Effector CD8-positive, alpha-beta T cell (primary cell): ENCODE results near the gene RUBCN.
"Not testable (repeated sequence)": the region's sequence is repeated elsewhere in the genome, so short reads cannot be mapped to it uniquely, and the experiment has no call there.

Source experiments
- DNase-seq: peaks from one replicate; lab custom pipeline; 2025; lab: John Stamatoyannopoulos, UW

RUBCN gene

DNA sequence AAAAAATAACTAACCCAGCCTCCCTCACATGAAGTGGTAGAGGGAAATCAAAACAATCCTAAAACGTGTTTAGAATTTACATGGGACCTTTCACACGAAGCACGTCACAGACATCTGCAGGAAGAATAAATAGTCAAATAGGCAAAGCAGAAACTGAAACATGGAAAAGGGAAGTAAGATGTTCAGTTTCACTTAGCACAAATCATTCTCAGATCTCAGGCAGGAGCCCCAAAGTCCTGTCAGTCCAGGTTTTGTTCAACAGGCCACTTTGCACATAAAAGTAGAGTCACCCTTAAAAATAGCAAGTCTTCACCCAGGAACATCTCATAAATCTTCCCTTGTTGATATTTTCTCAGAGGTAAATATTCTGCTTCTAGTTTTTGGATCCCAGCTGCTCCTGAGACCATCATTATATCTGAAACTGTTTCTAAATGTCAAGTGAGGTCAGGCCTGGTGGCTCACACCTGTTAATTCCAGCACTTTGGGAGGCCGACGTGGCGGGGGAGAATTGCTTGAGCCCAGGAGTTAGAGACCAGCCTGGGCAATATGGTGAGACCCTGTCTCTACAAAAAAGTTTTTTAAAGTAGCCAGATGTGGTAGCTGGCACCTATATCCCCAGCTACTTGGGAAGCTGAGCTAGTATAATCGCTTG lies 1.9 kb downstream of the RUBCN start:
- no peak for DNase-seq

DNA sequence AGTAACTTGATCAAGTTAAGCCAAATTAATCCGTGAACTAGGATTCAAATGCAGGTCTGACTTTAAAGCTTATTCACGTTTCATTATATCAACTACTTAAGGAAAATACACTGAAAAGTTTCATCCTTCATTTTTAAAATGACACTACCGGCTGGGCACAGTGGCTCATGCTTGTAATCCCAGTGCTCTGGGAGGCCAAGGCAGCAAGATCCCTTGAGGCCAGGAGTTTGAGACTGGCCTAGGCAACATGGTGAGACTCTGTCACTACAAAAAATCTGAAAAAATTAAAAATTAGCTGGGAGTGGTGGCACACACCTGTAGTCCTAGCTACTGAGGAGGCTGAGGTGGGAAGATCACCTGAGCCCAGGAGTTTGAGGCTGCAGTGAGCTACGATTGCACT lies 3.7 kb downstream of the RUBCN start:
- no peak for DNase-seq

DNA sequence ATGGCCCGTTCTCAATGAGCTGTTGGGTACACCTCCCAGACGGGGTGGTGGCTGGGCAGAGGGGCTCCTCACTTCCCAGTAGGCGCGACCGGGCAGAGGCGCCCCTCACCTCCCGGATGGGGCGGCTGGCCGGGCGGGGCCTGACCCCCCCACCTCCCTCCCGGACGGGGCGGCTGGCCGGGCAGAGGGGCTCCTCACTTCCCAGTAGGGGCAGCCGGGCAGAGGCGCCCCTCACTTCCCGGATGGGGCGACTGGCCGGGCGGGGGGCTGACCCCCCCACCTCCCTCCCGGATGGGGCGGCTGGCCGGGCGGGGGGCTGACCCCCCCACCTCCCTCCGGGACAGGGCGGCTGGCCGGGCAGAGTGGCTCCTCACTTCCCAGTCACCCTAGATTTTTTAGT lies 5.2 kb downstream of the RUBCN start:
- DNase-seq: not testable (repeated sequence)

DNA sequence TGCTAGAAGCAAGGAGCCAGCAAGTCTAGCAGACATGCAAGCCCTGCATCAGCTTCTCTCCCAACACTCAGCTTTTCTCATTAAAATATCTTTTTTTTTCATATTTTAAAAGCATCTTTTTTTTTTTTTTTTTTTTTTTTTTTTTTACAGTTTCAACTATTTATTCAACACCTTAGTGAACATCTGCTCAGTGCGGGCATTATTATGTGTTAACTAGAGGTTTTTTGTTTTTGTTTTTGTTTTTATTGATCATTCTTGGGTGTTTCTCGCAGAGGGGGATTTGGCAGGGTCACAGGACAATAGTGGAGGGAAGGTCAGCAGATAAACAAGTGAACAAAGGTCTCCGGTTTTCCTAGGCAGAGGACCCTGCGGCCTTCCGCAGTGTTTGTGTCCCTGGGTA lies 5.9 kb downstream of the RUBCN start:
- DNase-seq: not testable (repeated sequence)

DNA sequence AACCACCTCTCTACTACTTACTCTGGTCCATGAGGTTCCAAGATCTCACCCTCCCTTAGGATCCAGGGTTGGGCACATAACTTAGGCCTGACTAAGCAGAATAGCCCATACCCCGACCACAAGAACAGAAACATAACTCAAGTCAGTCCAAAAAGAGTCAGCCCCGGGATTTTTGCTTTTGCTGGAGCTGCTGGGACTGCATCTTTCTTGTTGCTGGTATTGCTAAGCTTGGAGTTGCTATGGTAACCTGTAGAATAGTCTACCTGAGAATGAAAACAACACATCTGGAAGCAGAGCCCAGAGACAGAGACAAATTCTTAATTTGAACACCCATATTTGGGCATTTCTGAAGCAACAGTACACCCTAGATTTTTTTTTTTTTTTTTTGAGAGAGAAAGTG lies 6.5 kb downstream of the RUBCN start:
- no peak for DNase-seq

DNA sequence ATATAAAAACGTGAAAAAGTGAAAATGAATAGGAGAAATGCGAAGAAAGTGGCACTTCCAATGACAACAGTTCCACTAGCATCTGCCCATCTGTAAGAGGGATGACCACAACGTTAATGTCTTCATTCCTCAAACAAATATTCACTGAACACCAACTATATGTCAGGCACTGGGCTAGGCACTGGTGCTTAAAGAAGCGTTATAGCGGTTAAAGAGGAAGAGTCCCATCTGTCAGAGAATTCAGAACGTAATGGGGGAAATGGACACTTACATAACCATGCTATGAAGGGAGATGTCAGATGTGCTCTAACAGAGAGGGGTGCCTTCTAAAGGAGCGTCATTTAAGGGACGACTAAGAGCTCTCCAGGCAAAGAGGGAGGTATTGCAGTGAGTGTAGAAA lies 8.2 kb downstream of the RUBCN start:
- no peak for DNase-seq

DNA sequence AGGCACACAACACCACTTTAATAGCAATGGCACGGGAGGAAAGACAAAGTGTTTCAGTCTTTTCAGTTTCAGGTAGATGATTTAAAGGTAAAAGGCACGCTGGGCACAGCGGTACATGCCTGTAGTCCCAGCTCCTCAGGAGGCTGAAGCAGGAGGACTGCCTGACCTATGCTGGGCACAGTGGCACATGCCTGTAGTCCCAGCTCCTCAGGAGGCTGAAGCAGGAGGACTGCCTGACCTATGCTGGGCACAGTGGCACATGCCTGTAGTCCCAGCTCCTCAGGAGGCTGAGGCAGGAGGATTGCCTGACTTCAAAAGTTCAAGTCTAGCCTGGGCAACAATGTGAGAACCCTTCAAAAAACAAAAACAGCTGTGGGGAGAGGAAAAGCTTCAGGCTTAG lies 8.8 kb downstream of the RUBCN start:
- not testable (repeated sequence) for DNase-seq

DNA sequence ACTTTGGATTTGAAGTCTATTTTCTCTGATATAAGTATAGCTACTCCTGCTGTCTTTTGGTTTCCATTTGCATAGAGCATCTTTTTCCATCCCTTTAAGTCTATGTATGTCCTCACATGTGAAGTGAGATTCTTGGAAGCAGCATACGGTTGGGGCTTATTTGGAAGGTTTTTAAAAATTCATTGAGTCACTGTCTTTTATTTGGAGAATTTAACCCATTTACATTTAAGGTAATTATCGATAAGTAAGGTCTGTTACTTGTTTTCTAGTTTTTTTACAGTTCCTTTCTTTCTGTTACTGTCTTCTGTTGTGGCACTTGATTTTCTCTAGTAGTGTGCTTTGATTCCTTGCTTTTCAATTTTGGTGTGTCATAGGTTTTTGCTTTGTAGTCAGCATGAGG lies 14.0 kb downstream of the RUBCN start:
- DNase-seq: no peak

DNA sequence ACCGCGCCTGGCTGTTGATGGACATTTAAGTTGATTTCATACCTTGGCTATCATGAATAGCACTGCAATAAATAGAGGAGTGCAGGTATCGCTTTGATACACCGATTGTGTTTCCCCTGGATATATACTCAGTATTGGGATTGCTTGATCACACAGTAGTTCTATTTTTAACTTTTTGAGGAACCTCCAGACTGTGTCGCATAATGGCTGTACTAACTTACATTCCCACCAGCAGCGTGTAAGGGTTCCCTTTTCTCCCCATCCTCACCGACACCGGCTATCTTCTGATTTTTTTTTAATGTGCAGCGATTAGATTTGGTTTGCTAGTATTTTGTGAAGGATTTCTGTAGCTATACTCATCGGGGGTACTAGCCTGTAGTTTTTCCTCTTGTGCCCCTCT lies 16.0 kb downstream of the RUBCN start:
- DNase-seq: no peak

DNA sequence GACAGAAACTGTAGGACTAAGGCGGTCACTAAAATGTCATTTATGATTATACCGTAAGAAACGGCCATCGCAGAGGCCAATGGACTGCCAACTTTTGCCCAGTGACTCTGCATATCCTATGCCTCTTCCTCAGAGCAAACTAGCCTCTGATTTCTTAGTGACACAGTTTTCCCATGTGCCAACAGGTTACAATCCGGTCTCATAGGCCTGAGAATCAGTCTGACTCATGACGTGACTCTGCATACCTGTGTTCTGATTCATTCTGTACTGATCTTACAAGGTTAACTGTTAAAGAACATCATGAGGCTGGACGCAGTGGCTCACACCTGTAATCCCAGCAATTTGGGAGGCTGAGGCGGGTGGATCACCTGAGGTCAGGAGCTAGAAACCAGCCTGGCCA lies 17.8 kb downstream of the RUBCN start:
- no peak for DNase-seq

DNA sequence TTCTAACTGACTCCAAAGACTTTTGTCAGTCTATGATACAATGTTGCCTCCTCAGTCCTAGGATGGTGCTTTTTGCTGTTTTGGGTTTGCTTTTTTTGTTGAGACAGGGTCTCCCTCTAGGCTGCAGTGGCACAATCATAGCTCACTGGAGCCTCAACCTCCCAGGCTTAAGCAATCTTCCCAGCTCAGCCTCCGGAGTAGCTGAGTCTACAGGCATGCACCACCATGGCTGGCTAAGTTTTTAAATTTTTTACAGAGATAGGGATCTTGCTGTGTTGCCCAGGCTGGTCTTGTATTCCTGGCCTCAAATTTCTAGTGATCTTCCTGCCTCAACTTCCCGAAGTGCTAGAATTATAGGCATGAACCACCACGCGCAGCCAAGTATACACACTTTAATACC lies 22.5 kb downstream of the RUBCN start:
- no peak for DNase-seq

DNA sequence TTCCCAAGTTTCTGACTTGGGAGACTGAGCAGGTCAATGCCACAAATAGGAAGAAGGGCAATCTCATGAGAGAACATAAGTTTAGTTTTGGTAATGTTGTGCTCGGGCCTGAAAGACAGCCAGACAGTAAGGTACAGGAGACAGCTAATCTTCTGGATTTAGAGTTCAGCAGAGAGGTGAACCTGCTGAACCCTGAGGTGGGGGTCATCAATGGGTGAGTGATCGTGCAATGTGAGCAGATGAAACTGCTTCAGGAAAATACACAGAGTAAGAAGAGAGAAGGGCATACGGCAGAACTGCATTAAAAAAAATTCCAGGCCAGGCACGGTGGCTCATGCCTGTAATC lies 23.3 kb downstream of the RUBCN start:
- no peak for DNase-seq

DNA sequence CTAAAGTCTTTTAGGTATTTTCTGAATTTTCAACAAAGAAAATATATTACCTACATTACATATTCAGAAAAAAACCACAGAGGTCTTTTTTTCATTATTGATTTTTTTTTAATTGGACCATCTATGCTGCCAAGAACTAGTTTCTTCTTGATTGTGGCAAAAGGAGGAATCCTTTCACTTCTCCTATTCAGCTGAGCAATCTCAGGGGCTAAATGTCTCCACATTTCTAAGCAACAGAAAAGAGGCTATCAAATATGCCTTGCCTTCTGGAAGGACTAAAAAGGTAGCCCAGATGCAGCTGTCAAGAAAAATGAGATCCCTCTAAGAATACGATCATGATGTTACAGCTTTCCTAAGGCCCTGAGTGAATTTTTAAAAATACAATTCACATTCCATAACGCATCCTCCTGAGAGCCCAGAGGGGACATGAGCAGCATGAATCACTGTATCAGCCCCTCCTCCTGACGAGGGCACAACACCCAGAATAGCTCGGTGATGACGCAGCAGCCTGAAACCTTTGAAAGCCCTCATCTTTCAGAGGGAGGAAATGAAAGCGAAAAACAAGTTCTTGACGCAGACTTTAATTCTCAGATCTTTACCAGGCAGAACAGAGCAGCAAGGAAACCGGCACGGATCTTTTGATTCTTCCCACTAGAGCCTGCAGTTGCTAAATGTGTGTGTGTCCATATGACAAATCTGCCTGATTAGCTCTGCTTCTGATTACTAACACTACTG lies 24.6 kb downstream of the RUBCN start:
- peak; percentile 75 for DNase-seq

DNA sequence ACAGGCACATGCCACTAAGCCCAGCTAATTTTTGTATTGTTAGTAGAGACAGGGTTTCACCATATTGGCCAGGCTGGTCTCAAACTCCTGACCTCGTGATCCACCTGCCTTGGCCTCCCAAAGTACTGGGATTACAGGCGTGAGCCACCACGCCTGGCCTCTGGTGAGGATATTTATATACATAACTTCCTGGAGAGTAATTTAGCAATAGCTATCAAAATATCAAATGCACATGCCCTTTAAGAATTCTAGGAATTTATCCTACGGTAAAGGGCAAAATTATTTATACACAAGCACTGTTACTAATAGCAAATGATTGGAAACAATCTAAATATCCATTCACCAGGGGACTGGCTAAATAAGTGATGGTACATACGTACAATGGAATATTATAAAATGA lies 25.7 kb downstream of the RUBCN start:
- not testable (repeated sequence) for DNase-seq

DNA sequence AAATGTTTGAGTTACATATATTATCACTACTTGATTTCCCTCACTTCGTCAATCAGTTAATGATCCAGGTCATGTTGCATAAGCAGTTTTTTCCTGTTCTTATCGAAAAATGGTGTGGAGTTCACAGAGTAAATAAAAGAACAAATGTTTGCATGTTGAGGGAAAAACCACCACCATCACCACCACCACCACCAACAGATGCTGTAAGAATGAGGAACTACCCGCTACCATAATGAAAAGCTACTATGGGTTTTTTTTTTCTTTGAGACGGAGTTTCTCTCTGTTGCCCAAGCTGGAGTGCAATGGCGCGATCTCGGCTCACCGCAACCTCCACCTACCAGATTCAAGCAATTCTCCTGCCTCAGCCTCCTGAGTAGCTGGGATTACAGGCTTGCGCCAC lies 27.6 kb downstream of the RUBCN start:
- no peak for DNase-seq

DNA sequence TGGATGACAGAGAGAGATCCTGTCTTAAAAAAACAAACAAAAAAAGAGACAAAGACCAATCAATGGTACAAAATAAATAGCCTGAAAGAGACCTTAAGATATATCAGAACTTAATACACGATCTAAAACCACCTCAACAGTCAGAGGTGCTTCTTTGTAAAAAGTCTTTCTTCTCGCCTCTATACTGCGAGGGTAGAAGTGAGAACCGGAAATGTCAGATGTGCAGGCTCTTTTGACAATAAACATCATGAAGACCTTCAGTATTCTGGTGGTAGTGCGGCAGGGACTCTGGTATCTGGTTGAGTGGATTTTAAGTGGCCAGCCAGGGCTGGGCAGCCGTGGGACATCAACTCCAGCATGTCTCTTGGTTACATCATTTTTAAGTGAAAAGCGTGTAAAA lies 30.0 kb downstream of the RUBCN start:
- no peak for DNase-seq

DNA sequence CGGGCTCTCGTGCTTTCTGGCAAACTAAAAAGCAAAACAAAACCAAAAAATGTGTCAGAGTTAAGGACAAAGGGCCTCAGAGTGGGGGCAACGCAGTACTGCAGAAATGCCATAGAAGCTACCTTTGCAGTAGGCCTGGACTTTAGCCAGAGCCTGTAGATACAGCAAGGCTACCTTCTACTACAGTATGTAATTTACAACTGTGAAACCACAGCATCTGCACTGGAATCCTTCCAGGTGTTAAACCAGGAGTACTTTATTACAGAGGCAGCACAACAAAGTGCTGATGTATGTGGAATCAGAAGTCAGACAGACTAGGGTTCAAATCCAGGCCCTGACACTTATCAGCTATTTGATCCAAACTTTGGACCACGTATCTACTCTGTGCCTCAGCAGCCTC lies 34.9 kb downstream of the RUBCN start:
- no peak for DNase-seq

DNA sequence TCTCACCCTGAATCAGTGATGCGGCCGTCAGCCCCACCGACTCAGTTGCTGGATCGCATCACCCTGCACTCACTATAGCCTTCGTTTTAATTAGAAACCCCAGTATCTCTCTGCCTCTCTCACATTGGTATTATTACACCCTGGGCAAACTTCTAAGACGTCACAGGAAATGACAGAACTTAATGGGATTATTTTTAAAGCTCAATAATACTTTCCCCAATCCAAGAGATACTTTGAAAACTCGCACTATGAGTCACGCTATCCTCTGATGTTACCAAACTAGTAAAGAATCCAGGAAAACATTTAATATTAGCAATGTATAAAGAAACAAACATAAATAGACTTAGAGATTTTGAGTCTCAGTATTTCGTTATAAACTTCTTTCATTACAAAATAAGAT lies 36.6 kb downstream of the RUBCN start:
- DNase-seq: no peak

DNA sequence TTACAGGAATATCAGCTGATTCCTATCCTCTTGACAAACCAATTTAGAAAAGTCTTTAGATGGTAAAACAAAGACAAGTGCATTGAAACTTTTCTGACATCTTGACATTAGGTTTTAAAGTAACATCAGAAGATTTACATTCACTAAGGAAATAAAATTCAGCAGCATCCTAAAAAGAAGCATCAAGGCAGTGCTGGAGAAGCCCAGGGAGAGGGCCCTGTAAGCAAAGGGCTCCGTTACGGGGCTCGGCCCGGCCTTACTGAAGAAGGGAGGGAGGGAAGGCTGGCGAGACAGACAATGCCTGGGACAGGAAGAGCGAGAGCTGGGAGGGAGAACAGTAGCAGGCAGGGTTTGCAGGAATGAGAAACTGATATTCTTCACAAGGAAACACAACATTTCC lies 39.3 kb downstream of the RUBCN start:
- no peak for DNase-seq

DNA sequence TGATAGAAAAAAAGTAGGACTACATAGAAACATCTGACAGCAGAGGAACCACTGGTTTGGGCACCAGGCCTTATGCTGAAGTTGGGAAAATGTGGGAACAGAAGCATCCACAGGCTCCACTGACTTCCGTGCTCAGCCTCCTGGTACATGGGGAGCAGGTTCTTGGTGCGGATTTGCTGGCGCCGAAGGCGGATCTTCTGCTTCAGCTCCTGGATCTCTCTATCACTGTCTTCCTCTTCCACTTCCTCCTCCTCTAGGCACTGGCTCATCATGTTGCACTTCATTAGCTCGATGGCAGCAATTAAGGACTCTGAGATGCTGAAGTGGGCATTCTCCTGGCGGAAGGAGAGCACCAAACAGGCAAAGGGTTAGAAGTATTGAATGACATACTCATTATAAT lies 42.5 kb downstream of the RUBCN start:
- DNase-seq: no peak

DNA sequence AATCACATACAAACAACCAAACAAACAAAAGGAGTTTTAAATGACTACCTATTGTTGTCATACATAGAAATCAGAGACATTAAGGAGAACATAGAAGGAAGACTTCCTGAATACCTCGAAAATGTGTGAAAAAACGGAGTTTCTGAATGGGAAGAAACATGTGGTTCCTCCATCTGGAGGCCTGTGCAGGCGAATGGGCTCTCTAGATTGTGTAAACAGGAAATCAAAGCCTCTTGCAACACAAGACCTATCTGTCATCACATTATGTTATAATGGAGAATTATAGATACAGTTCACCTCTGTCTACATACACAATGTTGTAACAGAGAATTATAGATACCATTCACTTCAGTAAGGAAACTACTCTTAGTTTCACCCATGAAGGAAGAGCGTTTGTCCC lies 44.1 kb downstream of the RUBCN start:
- DNase-seq: no peak

DNA sequence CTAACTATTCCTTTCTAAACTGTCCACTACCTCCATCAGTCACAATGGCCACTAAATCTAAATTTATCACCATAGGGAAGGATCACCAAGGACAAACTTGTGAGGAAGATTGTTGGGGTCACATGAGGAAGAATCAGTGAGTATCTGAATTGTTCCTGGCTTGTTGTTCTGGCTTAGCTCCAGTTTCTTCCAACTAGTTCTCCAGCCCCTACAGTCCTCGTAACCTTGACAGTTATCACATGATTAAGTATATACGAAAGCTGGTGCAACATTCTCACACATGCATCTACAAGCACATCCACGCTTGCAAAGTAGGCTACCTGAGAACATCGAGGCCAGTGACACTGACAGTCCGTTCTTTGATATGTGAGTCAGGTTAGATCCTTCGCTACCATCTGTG lies 46.0 kb downstream of the RUBCN start:
- DNase-seq: no peak

DNA sequence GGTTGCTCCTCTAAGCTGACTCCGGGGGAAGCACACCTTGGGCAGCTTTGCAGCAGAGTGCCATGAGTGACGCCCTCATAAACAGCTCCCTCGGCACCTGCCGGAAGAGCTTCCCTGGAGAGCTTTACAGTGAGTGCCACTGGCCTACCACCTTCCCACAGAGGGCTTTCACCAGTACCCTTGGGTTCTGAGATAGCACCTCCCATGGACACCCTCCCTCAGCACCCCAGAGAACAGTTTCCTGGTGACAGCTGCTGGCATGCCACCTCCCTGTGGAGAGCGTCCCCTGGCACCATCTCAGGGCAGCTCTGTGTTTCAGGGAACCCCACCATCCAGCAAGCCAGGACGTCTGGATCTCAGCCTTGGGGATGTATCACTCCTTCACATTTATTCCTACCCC lies 49.1 kb downstream of the RUBCN start:
- DNase-seq: no peak

DNA sequence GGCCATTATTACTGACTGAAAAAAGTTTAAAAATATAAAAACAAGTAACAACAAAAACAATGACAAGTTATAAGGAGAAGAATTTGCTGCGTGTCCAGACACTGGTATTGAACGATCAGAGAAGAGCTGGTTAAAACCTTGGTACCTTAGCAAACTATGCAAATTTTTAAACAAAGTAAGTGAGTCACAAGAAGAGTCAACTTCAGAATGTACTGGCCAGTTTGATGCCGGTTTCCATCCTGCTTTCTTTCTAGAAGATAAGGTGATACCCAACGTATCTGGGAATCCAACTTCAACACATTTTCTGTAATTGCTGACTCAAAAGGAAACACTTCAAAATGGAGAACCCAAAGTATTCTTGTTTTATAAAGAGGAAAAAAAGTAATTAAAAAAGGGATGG lies 49.8 kb downstream of the RUBCN start:
- no peak for DNase-seq
